ENCODE measurements around the gene EVA1A. TPM values are rescaled to one million over a fixed set of nuclear protein-coding genes. Genes with fewer than 3 reads are reported as not detected.

EVA1A gene
- total and polyA plus RNA-seq, 12 donors, result 0.53 to 4.3 (median 1.0) TPM; not detected in 3

GRCh38 chr2:75600461-75601011 lies 39.8 kb upstream of the EVA1A start:
- no peaks in the 10 kb centered on the region for H3K27me3 ChIP-seq
- TF ChIP-seq POLR2A (IDR thresholded peaks at IDR 0.05) (no peak), CTCF (IDR thresholded peaks at IDR 0.05) (no peak)
- no peaks in the 10 kb centered on the region for H3K4me1 ChIP-seq (replicated peaks in 1 of 2)
- no peak overlapping the region for H3K27ac ChIP-seq
- 72 to 85% (median 82%) methylated on average over 4 of the region's 4 CpGs for WGBS, 4 donors
- no peaks in the 10 kb centered on the region for H3K36me3 ChIP-seq (replicated peaks in 1 of 2)
- intact Hi-C loops (cut with DNase I), result loop anchor here (10.0 kb wide), 2 partner anchors 136 to 676 kb away; no protein-coding TSS in a partner anchor
- H3K9me3 ChIP-seq (replicated peaks in 1 of 3), result no peaks in the 10 kb centered on the region
- no peak overlapping the region for H3K4me3 ChIP-seq
- no peak for DNase-seq

GRCh38 chr2:75598589-75599155 lies 37.9 kb upstream of the EVA1A start:
- WGBS, 4 donors, result 90 to 91% (median 90%) methylated on average over 8 of the region's 8 CpGs
- no peak overlapping the region for H3K4me3 ChIP-seq
- intact Hi-C loops (cut with DNase I), result no loop called here

GRCh38 chr2:75597949-75598348 lies 37.2 kb upstream of the EVA1A start:
- DNase-seq, result no peak
- no peaks in the 10 kb centered on the region for H3K36me3 ChIP-seq (replicated peaks in 1 of 2)
- no peak overlapping the region for H3K4me3 ChIP-seq
- TF ChIP-seq POLR2A (IDR thresholded peaks at IDR 0.05) (no peak), CTCF (IDR thresholded peaks at IDR 0.05) (no peak)
- no peak overlapping the region for H3K27ac ChIP-seq
- H3K9me3 ChIP-seq (replicated peaks in 1 of 3), result no peaks in the 10 kb centered on the region
- H3K27me3 ChIP-seq, result no peaks in the 10 kb centered on the region
- intact Hi-C loops (cut with DNase I), result no loop called here
- no peaks in the 10 kb centered on the region for H3K4me1 ChIP-seq (replicated peaks in 1 of 2)
- 88 to 93% (median 92%) methylated on average over 19 to 20 of the region's 20 CpGs for WGBS, 4 donors

More at GRCh38 chr2:75598589-75599155, 37.9 kb upstream of the EVA1A start:
- no peak for DNase-seq
- Histone ChIP-seq H3K27ac (no peak overlapping the region), H3K27me3 (no peaks in the 10 kb centered on the region), H3K36me3 (replicated peaks in 1 of 2) (no peaks in the 10 kb centered on the region), H3K9me3 (replicated peaks in 1 of 3) (no peaks in the 10 kb centered on the region), H3K4me1 (replicated peaks in 1 of 2) (no peaks in the 10 kb centered on the region)
- no peak for TF ChIP-seq POLR2A (IDR thresholded peaks at IDR 0.05)
- TF ChIP-seq CTCF (IDR thresholded peaks at IDR 0.05), result no peak

GRCh38 chr2:75596784-75597183 lies 36.0 kb upstream of the EVA1A start:
- intact Hi-C loops (cut with DNase I), result no loop called here
- no peak for DNase-seq
- no peaks in the 10 kb centered on the region for H3K9me3 ChIP-seq (replicated peaks in 1 of 3)
- WGBS, 4 donors, result 58 to 77% (median 67%) methylated on average over 4 of the region's 4 CpGs
- H3K4me3 ChIP-seq, result no peak overlapping the region
- no peak overlapping the region for H3K27ac ChIP-seq
- H3K4me1 ChIP-seq (replicated peaks in 1 of 2), result peaks cover 0 to 2% of the 10 kb centered on the region in 2 donors
- no peak for TF ChIP-seq POLR2A (IDR thresholded peaks at IDR 0.05)
- TF ChIP-seq CTCF (IDR thresholded peaks at IDR 0.05), result no peak
- H3K36me3 ChIP-seq (replicated peaks in 1 of 2), result no peaks in the 10 kb centered on the region
- no peaks in the 10 kb centered on the region for H3K27me3 ChIP-seq
